ENCODE data around the gene LRP4. TPM values are rescaled to one million over a fixed set of nuclear protein-coding genes. Genes with fewer than 3 reads are reported as not detected.

LRP4 gene
- total and polyA plus RNA-seq, 2 donors (not counting 3 experiments of a cell fraction or from before 2014, with no cell fraction given), result 0.86 to 2.0 TPM

DNA sequence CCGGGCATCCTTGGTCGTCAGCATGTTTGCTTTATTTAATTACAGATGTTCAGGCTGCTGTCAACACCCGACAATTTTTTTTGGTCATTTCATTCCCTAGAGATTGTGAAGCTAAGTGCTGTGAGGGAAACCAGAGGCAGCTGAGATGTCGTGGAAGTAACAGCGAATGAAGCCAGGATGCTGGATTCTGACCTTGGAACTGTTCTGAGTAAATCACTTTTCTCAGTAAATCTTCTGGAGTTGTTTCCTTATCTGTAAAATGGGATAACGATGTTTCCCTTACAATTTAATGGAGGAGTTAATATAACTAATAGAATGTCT, 71.9 kb downstream of the LRP4 start:
- no peak overlapping the region for H3K27ac ChIP-seq (ENCODE audit: insufficient read depth, low read depth, low read length)
- peak overlapping the region; percentile 98 for H3K4me2 ChIP-seq (ENCODE audit: insufficient read depth, low read length)
- TF ChIP-seq EZH2 (IDR thresholded peaks at IDR 0.05; ENCODE audit: borderline replicate concordance, low read depth, low read length, severe bottlenecking), result no peak
- TF ChIP-seq, protein P1, sequence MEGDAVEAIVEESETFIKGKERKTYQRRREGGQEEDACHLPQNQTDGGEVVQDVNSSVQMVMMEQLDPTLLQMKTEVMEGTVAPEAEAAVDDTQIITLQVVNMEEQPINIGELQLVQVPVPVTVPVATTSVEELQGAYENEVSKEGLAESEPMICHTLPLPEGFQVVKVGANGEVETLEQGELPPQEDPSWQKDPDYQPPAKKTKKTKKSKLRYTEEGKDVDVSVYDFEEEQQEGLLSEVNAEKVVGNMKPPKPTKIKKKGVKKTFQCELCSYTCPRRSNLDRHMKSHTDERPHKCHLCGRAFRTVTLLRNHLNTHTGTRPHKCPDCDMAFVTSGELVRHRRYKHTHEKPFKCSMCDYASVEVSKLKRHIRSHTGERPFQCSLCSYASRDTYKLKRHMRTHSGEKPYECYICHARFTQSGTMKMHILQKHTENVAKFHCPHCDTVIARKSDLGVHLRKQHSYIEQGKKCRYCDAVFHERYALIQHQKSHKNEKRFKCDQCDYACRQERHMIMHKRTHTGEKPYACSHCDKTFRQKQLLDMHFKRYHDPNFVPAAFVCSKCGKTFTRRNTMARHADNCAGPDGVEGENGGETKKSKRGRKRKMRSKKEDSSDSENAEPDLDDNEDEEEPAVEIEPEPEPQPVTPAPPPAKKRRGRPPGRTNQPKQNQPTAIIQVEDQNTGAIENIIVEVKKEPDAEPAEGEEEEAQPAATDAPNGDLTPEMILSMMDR (IDR thresholded peaks at IDR 0.05; ENCODE audit: extremely low read depth in 1 of 2, insufficient read depth in 1 of 2, low read depth in 1 of 2, low read length in 2 of 2), result no peak
- no peak for TF ChIP-seq FOS (IDR thresholded peaks at IDR 0.05; ENCODE audit: borderline replicate concordance, insufficient read depth, low read length)
- TF ChIP-seq GATA2 (IDR thresholded peaks at IDR 0.05; ENCODE audit: insufficient read depth, insufficient read length, low read depth, low read length), result no peak
- no peak for TF ChIP-seq JUN (IDR thresholded peaks at IDR 0.05; ENCODE audit: borderline replicate concordance, insufficient read depth, insufficient read length, low read depth)
- TF ChIP-seq, protein P2, sequence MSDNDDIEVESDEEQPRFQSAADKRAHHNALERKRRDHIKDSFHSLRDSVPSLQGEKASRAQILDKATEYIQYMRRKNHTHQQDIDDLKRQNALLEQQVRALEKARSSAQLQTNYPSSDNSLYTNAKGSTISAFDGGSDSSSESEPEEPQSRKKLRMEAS (IDR thresholded peaks at IDR 0.05; ENCODE audit: insufficient read depth, insufficient read length), result no peak
- no peak for TF ChIP-seq POLR2AphosphoS5 (IDR thresholded peaks at IDR 0.05; ENCODE audit: insufficient read depth, low read depth, low read length)
- peak overlapping the region; percentile 92 for H3K9ac ChIP-seq (replicated peaks; ENCODE audit: extremely low read depth, insufficient read depth, low read length)
- H3K4me1 ChIP-seq (ENCODE audit: control insufficient read depth, extremely low read depth, insufficient read depth, low read length), result peaks cover 22% of the 10 kb centered on the region
- H3K36me3 ChIP-seq (ENCODE audit: control insufficient read depth in 2 of 2, extremely low read depth in 1 of 2, insufficient read depth in 2 of 2, low read length in 2 of 2), result no peaks in the 10 kb centered on the region
- POLR2A ChIA-PET, result interaction anchor here (1.1 kb wide), 1 partner anchor 9 kb away, joined by 6 read pairs; no protein-coding TSS in a partner anchor
- intact Hi-C loops (cut with micrococcal nuclease) (loop anchor here (1.0 kb wide), 1 partner anchor 20 kb away; no protein-coding TSS in a partner anchor), dilution Hi-C loops (cut with MboI; ENCODE audit: extremely low pct_ligation_motif_present, low sequenced_read_pairs) (no loop called here)
- DNase-seq (ENCODE audit: low read depth, low spot score) (no peak), FAIRE-seq (no peak)
- peak overlapping the region; percentile 95 to 99 (median 96) for H3K4me3 ChIP-seq (replicated peaks in 1 of 3; ENCODE audit: insufficient read depth in 1 of 3, low read depth in 1 of 3, low read length in 3 of 3)
- H2AFZ ChIP-seq (ENCODE audit: low read depth, low read length), result peak overlapping the region; percentile 97
- H3K79me2 ChIP-seq (ENCODE audit: control insufficient read depth, insufficient read depth, low read length), result peaks cover 44% of the 10 kb centered on the region
- peaks cover 2% of the 10 kb centered on the region for H4K20me1 ChIP-seq (replicated peaks; ENCODE audit: control insufficient read depth, extremely low read depth, insufficient read depth, low read length)
- CTCF ChIA-PET, result interaction anchor here (1.0 kb wide), 3 partner anchors 19 to 315 kb away, joined by 3 to 5 read pairs (median 5); no protein-coding TSS in a partner anchor
- no peaks in the 10 kb centered on the region for H3K27me3 ChIP-seq (ENCODE audit: control insufficient read depth in 2 of 2, insufficient read depth in 2 of 2, low read length in 2 of 2)
- no peaks in the 10 kb centered on the region for H3K9me1 ChIP-seq (replicated peaks; ENCODE audit: control insufficient read depth, extremely low read depth, insufficient read depth, low read length)
- TSS peak; percentile 80 for BruUV-seq (replicated peaks)
- H3K9me3 ChIP-seq (replicated peaks; ENCODE audit: control insufficient read depth, insufficient read depth, low read length), result no peaks in the 10 kb centered on the region
